HG02840 (cell line): Measurements from ENCODE around the gene PAEP.
"Not testable (repeated sequence)": the region's sequence is repeated elsewhere in the genome, so short reads cannot be mapped to it uniquely, and the experiment has no call there.

ENCODE experiments used
- ATAC-seq: cut with Tn5 transposase; IDR thresholded peaks from one replicate; pipeline ENCODE4 v1.9.1; 2021; ENCODE audit warnings: mild to moderate bottlenecking, moderate library complexity, moderate number of reproducible peaks; ENCODE audit not compliant: unreplicated experiment, low FRiP score

The PAEP gene

DNA sequence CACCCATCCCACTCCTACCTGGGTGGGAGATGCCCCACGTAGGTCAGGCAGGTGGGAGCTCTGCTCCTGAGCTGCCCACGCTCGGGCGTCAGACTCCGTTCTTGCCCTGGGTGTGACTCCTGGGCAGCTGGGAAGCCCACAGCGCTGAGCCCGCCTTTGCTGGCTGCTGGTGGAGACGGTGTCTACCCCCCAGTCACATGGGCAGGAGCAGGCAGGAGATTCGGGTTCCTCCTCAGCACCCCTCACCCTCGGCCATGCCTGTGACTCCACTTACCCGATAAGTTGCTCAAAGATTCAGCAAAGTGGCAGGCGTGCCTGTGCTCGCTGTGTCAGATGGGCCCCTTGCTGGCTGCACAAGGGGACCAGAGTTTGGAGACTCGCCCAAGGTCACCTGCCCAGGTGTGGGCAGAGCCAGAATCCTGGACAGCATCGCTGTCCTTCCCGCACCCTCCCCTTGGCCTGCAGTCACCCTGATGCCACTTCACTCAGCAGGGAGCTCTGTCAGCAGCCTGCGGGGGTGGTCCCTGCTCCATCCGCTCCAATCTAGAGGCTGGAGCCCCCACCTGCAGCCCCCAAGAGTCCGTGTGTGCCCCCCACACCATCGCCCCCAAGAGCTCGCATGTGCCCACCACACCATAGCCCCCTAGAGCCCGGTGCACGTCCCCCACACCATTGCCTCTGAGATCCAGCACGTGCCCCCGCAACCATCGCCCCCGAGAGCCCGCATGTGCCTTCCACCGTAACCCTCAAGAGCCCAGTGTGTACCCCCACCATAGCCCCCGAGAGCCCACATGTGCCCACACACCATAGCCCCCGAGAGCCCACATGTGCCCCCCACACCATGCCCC, 36.1 kb upstream of the PAEP start:
- ATAC-seq = no peak

GRCh38 chr9:135526089-135526729, 35.3 kb upstream of the PAEP start:
- no peak for ATAC-seq

GRCh38 chr9:135526730-135527571, 34.6 kb upstream of the PAEP start:
- ATAC-seq = no peak

- not testable (repeated sequence) for ATAC-seq
Measured at GRCh38 chr9:135528842-135529435, 32.6 kb upstream of the PAEP start.

- ATAC-seq = no peak
Measured at GRCh38 chr9:135530146-135530545, 31.4 kb upstream of the PAEP start.

DNA sequence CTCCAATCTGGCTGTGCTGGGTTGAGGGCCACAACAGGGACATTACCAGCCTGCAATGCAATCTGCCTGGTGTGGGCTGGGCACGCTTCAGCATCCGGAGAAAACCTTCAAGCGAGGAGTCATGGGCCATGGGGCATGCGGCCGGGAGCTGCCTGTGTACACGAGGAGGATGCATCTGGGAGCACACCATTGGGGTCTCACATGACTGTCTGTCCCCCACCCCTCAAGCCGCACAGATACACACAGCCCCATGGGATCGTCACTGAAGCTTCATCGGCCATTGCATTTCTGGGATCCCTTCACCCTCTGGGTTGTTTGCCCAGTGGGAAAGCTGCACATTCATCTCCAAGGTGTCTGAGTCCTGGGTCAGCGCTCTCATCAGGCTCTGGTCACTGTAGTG, 30.5 kb upstream of the PAEP start:
- no peak for ATAC-seq

- no peak for ATAC-seq
Measured at GRCh38 chr9:135533113-135533512, 28.4 kb upstream of the PAEP start.

DNA sequence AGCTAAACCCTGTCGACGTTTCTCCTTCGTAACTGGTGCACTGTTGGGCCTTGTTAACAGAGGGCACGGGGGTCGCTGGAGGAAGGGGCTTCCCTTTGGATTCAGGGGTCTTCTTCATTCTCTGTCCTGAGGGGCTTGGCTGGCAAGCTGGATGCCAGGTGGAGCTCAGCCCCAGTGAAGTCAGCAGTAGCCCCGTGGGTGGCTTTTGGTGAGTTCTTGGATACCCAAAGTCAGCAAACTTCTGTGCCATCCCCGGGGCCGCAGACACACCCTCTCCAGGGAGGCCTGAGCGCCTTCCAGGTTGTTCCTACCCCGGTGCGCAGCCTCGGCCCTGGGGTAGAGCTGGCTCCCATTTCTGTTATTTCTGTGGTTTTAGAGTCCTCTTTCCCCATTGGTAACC, 27.9 kb upstream of the PAEP start:
- no peak for ATAC-seq

DNA sequence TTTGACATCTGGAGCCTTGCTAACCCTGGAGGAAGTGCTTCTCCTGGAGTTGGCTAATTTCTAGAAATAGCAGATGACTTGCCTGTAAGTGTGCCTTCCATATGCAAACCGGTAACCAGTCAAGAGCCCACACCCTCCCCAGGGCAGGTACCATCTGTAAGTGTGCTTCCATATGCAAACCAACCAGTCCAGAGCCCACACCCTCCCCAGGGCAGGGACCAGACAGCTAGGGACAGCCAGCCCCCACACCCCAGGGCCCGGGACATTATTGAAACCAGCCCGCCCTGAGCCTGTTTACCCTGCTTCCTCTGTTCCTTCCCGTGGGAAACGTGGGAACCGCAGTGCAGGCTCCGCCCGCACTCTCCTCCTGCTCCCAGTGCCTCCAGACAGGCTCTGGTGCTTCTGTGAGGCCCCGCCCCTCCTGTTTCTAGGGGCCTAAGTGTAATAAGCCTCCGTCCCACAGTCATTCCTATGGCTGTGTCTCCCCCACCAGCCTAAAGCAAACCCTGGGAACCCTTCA, 27.3 kb upstream of the PAEP start:
- ATAC-seq = not testable (repeated sequence)

- ATAC-seq = not testable (repeated sequence)
Measured at GRCh38 chr9:135534826-135535225, 26.7 kb upstream of the PAEP start.

DNA sequence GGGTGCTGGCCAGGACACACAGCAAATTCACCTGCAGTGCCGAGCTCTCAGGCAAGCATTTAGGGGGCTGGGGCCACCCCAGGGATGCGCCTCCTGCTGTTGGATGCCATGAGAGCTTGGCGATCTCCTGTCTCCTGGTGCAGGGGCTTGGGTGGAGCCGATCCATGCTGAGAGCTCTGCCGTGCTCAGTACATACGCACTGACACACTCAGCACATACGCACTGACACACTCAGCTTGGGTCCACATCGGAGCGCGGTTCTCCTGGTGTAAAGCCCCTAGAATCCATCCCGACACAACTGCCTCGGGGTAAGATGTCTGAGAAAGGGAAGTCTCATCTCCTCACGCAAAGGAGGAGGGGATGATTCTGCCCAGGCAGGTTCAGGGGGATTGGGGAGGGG, 25.9 kb upstream of the PAEP start:
- not testable (repeated sequence) for ATAC-seq

DNA sequence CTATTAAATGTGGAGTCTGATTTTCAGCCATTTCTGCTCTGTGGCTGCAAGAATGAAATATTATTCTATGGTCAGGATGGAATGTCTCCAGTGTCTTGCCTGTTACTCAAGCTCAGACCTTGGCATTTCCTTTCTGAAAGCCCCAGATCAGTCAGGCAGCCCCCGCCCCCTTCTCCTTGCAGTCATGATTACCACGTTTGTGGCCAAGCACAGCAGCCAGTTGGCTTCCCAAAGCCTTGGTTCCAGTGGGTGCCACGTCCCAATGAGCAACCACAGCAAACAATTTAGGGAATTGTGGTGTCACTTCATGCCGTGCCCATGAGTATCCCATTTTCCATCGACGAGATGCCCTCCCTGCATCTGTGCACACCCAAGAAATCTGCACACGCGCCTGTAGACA, 25.3 kb upstream of the PAEP start:
- no peak for ATAC-seq

DNA sequence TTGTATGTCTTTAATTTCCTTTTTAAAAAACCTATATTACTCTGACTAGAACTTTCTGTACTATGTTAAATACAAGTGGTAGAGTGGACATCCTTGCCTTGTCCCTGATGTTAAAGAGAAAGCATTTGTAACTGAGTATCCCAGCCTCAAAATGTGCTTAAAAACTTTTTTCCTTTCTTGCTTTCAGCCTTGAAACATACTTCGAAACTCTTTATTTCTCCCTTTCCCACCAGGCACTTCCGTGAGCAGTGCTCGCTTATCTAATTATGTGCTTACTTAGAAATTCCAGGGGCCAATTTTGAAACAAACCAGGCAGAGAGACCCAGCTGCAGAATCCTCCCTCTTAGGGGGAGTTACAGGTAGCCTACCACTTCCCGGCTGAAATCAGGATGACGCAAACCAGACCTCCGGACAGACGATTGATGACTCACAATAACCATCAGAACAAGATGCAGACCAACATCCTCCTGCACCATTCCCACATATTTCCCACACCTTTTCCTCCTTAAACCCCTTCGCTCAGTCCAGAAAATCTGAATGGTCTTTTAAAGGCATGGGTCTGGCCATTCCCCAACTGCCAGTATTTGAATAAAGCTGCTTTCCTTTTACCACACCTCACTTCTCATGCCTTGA, 18.2 kb upstream of the PAEP start:
- ATAC-seq = not testable (repeated sequence)

DNA sequence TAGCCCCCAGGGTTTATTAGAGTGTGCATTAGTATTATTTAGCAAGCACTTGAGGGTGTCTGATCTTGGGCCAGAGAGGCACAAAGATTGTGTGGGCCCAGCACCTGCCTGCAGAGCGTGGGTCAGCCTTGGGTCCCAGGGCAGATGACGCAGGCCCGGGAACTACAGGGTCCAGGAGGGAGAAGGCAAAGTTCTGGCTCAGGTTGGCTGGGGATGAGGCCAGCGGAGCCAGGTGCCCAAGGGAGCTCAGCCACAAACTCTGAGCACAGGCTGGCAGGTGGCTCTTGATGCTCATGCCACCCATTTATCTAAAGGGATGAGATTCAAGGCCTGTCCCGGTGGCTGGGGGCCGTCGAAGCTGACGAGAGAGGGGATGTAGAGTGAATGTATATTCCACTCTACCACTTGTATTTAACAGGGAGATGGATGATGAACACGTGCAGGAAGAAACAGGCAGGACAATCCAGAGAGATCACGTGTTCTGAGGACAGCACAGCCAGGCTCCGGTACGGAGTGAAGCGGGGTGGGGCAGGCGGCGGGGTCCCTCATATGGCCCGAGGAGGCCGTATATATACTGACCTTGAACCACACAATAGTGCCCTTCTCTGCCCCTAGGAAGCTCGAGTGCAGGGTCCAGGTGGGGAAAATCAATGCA, 16.4 kb upstream of the PAEP start:
- no peak for ATAC-seq

GRCh38 chr9:135545646-135546176, 15.8 kb upstream of the PAEP start, which contains the start of gene OBP2A:
TSS of gene OBP2A (plus strand) at chr9:135546126. CDS start at chr9:135546181, 55 bp downstream.
- ATAC-seq = not testable (repeated sequence)

DNA sequence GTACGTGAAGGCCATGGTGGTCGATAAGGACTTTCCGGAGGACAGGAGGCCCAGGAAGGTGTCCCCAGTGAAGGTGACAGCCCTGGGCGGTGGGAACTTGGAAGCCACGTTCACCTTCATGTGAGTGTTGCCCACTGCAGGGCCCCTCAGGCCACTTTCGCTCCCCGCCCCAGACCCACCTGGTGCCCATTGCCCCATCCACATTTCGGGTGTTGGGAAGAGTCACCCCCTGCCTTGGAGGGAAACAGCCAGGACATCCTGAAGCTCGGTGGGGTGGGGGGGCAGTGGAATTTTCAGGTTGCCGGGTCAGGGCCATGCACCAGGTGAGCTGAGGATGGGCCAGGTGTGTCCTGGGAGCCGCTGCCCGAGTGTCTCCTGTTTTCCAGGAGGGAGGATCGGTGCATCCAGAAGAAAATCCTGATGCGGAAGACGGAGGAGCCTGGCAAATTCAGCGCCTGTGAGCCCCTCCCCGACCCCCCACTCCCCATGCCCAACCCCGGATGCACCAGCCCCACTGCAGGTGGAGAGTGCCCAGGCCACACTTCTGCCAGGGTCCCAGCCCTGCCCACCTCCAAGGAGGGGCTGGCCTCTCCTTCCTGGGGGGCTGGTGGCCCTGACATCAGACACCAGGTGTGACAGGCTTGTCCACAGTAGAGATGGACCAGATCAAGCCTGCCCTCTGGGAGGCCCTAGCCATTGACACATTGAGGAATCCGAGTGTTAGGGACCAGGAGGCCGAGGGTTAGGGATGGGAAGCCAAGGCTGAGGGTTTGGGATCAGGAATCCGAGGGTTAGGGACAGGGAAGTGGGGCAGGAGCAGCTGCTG, 14.6 kb upstream of the PAEP start:
- ATAC-seq = not testable (repeated sequence)

GRCh38 chr9:135547756-135548736, 13.5 kb upstream of the PAEP start:
- no peak for ATAC-seq
